A549 (cell line): Measurements from ENCODE around the gene SYT8.

Source experiments
- CTCF ChIP-seq: fragments of >200 bp; sonication (Bioruptor Twin); formaldehyde crosslinking; IDR thresholded peaks from 3 replicates; pipeline ENCODE4 v1.5.1; 2016
- HMGXB4 ChIP-seq: fragments of 250-450 bp; sonication (Bioruptor Pico); IDR thresholded peaks from 2 replicates; pipeline ENCODE4 v1.5.0; 2021; ENCODE audit warnings: mild to moderate bottlenecking, moderate library complexity, borderline replicate concordance
- POLR2A ChIP-seq: IDR thresholded peaks from 2 replicates; pipeline ENCODE4 v1.6.1; 2012; ENCODE audit warnings: mild to moderate bottlenecking, low read length
- POLR2AphosphoS2 ChIP-seq: conservative IDR thresholded peaks from 2 replicates; pipeline ENCODE4 v1.6.1; 2012; ENCODE audit warnings: low read length, improper control_type of control experiment, inconsistent platforms
- REST ChIP-seq: fragments of 200-600 bp; sonication (generic); IDR thresholded peaks from 2 replicates; pipeline ENCODE4 v1.6.1; 2016; ENCODE audit warnings: antibody characterized with exemption, mild to moderate bottlenecking, moderate library complexity
- SMC3 ChIP-seq: fragments of >200 bp; sonication (Bioruptor Twin); formaldehyde crosslinking; IDR thresholded peaks from 3 replicates; pipeline ENCODE4 v1.6.1; 2018; ENCODE audit warnings: inconsistent platforms
- USF2 ChIP-seq: fragments of 450-650 bp; IDR thresholded peaks from 2 replicates; pipeline ENCODE4 v1.6.1; 2014; ENCODE audit warnings: antibody characterized with exemption

- no peak for TF ChIP-seq POLR2A
- TF ChIP-seq SMC3: no peak
- no peak for TF ChIP-seq CTCF
- no peak for TF ChIP-seq POLR2AphosphoS2
- TF ChIP-seq HMGXB4 (CRISPR knock-in tag): no peak
- no peak for TF ChIP-seq USF2
- no peak for TF ChIP-seq REST
These were observed 48.8 kb downstream of the SYT8 start for GRCh38 chr11:1883346-1884302.
